Measurements from ENCODE around the gene LOXL3. TPM values are rescaled to one million over a fixed set of nuclear protein-coding genes. Genes with fewer than 3 reads are reported as not detected.
"Not testable (repeated sequence)": the region's sequence is repeated elsewhere in the genome, so short reads cannot be mapped to it uniquely, and the experiment has no call there.

The LOXL3 gene
- total RNA-seq, 2 donors from 2014 or later = 0.20 to 1.5 TPM

GRCh38 chr2:74497777-74498499 is 55.8 kb downstream of the LOXL3 start:
- DNase-seq (ENCODE audit: low spot score in 2 of 2) (no peak), ATAC-seq (peak in 1 of 2 donors; percentile 42)
- H3K27ac Mint-ChIP-seq = peak overlapping the region in 1 of 2 donors; percentile 17
- H3K9me3 Mint-ChIP-seq = no peaks in the 10 kb centered on the region
- peaks cover 7 to 13% of the 10 kb centered on the region in 2 donors for H3K36me3 Mint-ChIP-seq

- Mint-ChIP-seq H3K9me3 (no peaks in the 10 kb centered on the region), H3K27ac (no peak overlapping the region), H3K36me3 (peaks cover 7 to 15% of the 10 kb centered on the region in 2 donors)
- ATAC-seq = no peak
- DNase-seq (ENCODE audit: low spot score in 2 of 2) = no peak
Observed at GRCh38 chr2:74496997-74497776, 56.6 kb downstream of the LOXL3 start.

DNA sequence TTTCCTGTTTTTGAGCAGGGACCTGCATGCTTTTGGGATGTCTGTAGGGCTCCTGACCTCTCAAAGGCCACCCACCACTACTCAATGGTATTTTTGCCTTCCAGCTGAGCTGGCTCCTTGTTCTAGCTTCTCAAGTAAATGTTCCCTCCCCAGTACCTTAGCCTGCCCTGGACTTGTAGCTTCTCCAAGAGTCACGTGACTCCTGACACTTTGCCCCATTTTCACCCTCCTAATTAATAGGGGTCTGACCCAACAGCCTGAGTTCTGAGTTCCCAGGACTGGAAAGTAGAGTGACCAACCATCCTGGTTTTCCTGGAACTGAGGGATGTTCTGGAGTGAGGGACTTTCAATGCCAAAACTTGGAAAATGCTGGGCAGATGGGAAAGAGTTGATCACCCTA is 58.3 kb downstream of the LOXL3 start:
- Mint-ChIP-seq H3K27ac (no peak overlapping the region), H3K9me3 (no peaks in the 10 kb centered on the region), H3K36me3 (peaks cover 7 to 20% of the 10 kb centered on the region in 2 donors)
- no peak for DNase-seq (ENCODE audit: low spot score in 2 of 2)
- ATAC-seq = no peak

GRCh38 chr2:74493546-74493945 is 60.2 kb downstream of the LOXL3 start:
- no peaks in the 10 kb centered on the region for H3K9me3 Mint-ChIP-seq

DNA sequence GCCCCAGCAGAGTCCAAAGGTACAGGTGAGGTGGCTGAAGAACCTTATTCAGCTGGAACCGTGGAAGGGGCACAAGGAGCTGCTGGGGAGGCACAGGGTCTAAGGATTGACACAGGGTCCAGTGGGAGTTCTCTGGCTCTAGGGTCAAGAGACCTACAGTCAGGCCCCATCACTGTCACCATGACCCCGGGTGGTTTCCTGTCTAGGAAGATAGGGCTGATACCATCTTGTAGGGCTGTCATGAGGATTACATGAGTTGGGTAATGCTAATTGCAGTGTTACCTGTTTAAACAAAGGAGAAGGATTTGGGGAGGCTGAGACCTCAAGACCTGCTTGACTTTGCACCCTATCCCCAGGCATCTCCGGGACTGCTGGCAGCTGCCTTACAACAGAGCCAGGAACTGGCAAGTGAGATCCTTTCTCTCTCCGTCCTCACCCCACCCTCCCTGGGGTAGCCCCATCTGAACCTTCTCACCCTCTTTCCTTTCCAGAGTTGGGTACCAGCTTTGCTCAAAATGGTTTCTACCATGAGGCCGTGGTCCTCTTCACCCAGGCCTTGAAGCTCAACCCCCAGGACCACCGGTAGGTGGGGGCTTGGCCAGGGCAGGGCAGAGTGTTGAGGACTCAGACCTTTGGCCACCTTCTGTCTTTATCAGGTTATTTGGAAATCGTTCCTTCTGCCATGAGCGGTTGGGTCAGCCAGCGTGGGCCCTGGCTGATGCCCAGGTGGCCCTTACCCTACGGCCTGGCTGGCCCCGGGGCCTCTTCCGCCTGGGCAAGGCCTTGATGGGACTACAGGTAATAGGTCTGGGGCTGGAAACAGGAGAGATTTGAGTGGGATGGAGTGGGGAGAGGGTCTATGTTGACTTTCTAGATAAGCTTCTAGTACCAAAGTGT is 61.8 kb downstream of the LOXL3 start:
- H3K27ac Mint-ChIP-seq = peak overlapping the region in 1 of 2 donors; percentile 53
- no peak for DNase-seq (ENCODE audit: low spot score in 2 of 2)
- ATAC-seq = no peak
- peaks cover 7 to 27% of the 10 kb centered on the region in 2 donors for H3K36me3 Mint-ChIP-seq
- no peaks in the 10 kb centered on the region for H3K9me3 Mint-ChIP-seq

More at GRCh38 chr2:74493546-74493945, 60.2 kb downstream of the LOXL3 start:
- no peak for ATAC-seq
- H3K27ac Mint-ChIP-seq = peak overlapping the region in 1 of 2 donors; percentile 84
- peaks cover 7 to 27% of the 10 kb centered on the region in 2 donors for H3K36me3 Mint-ChIP-seq
- no peak for DNase-seq (ENCODE audit: low spot score in 2 of 2)

DNA sequence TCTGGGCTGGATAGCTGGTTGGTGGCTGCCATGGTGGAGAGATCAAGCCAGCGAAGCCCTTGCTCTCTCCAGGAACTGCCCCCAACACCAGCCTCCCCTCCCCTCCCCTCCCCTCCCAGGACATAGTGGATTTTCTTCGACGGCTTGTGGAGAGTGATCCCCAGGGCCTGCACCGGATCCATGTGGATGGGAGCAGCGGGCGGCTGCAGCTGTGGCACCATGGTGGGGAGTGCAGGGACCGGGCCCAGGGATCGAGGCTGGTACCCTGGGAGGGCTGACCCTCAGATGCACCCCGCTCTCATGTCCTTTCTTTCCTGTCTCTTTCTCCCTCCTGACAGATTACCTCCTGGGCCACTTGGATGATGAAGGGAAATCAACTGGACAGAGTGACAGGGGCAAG is 63.8 kb downstream of the LOXL3 start:
- peak overlapping the region in 1 of 2 donors; percentile 29 for H3K27ac Mint-ChIP-seq

GRCh38 chr2:74488643-74489481 is 64.9 kb downstream of the LOXL3 start:
- Mint-ChIP-seq H3K9me3 (no peaks in the 10 kb centered on the region), H3K27ac (peak overlapping the region; percentile 12 to 29), H3K36me3 (peaks cover 8 to 23% of the 10 kb centered on the region in 2 donors)
- DNase-seq (ENCODE audit: low spot score in 2 of 2) (no peak), ATAC-seq (no peak)

More for the DNA sequence above, 63.8 kb downstream of the LOXL3 start:
- DNase-seq (ENCODE audit: low spot score in 2 of 2) (no peak), ATAC-seq (no peak)
- H3K36me3 Mint-ChIP-seq = peaks cover 11 to 27% of the 10 kb centered on the region in 2 donors
- H3K9me3 Mint-ChIP-seq = no peaks in the 10 kb centered on the region

DNA sequence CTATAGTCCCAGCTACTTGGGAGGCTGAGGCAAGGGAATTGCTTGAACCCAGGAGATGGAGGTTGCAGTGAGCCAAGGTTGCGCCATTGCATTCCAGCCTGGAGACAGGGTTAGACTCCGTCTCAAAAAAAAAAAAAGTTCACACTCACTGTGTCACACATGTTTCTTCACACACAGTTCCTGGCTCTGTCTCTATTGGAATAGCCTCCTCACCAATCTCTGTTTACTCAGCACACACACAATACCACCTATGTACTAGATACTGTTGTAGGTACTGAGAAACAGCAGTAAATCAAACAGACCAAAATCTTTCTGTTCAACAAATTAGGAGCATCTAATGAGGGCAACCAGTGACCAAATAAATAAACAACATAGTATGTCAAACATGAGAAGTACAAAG is 67.6 kb downstream of the LOXL3 start:
- no peaks in the 10 kb centered on the region for H3K9me3 Mint-ChIP-seq
- ATAC-seq (no peak), DNase-seq (ENCODE audit: low spot score in 2 of 2) (no peak)
- no peak overlapping the region for H3K27ac Mint-ChIP-seq
- H3K36me3 Mint-ChIP-seq = peaks cover 10 to 26% of the 10 kb centered on the region in 2 donors

DNA sequence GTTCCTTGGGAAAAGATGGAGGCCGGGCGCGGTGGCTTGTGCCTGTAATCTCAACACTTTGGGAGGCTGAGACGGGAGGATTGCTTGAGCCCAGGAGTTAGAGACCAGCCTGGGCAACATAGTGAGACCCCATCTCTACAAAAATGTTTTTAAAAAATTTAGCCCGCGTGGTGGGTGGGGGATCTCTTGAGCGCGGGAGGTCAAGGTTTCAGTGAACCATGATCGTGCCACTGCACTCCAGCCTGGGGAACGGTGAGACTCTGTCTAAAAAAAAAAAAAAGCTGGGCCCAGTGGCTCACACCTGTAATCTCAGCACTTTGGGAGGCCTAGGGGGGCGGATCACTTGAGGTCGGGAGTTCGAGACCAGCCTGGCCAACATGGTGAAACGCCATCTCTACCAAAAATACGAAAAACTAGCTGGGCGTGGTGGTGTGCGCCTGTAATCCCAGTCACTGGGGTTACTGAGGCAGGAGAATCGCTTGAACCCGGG is 70.0 kb downstream of the LOXL3 start:
- H3K9me3 Mint-ChIP-seq; DNase-seq (ENCODE audit: low spot score in 2 of 2); ATAC-seq: not testable (repeated sequence)
- Mint-ChIP-seq H3K36me3 (peaks cover 18 to 24% of the 10 kb centered on the region in 2 donors), H3K27ac (peak overlapping the region; percentile 87 to 97)

DNA sequence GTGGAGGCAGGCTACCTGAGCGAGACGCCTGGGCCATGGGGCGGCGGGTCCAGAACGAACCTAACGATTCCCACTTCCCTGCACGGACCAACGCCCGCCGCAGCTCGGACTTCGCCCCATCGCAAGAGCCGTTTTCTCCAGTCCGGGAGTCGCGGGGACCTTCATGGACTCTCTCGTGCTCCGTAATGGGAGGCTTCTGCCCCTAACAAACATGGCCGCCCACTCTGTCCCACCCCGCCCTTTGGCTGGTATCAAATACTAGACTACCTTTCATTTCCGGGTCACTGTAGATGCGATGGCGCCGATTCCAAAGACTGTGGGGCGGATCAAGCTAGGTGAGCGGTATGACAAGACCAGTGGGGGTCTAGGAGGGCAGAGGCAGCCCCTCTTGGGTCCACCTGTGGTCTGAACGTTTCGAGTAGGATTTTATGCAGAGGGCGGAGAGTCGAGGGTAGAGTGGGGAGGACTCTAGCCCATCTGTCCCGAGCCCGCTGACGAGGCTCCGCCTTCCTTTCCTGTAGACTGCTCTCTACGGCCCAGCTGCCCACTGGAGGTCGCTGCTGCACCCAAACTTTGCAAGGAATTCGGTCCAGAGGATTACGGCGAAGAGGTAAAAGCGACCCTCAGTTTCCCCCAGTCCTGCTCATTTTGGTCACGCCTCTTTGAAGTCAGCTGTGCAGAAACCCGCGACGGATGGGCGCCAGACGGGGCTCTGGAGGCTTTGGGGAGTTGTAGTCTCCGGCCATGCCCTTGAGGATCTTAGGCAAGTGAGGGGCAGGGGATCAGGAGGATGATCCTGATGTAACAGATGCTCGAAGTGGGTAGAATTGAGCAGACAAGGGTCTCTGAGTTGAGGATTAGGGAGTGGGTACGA is 70.7 kb downstream of the LOXL3 start, which contains the start of the genes CCDC142 and TTC31:
Gene CCDC142, minus strand, starts transcription at position 198 of the 874 bp plus-strand sequence. Its CDS starts 161 bp downstream, at position 37.
Gene TTC31, plus strand, starts transcription at position 281 of the 874 bp plus-strand sequence. Its CDS starts 15 bp downstream, at position 296.
- H3K9me3 Mint-ChIP-seq = no peaks in the 10 kb centered on the region
- DNase-seq (ENCODE audit: low spot score in 2 of 2) (peak; percentile 89 to 93), ATAC-seq (peak; percentile 93 to 94)
- H3K27ac Mint-ChIP-seq = peak within 1 kb of the TSS; percentile 87 to 97
- H3K36me3 Mint-ChIP-seq = peaks cover 17 to 24% of the 10 kb centered on the region in 2 donors

Other genes with a start within 250 kb of the LOXL3 start
- gene SLC4A5, start 210.5 kb downstream of the LOXL3 start, total RNA-seq = 1 to 10 TPM in 1 of 2 donors, under 1 TPM in 1; 0.89 to 1.6 TPM
- 10 to 100 TPM; 45.6 to 97.1 TPM for gene DCTN1, start 173.6 kb downstream of the LOXL3 start, total RNA-seq
- 1 to 10 TPM; 2.1 to 6.4 TPM for gene C2orf81, start 132.3 kb downstream of the LOXL3 start, total RNA-seq
- 100 to 1,000 TPM in 1 of 2 donors, 10 to 100 TPM in 1; 14.3 to 173 TPM for gene WDR54, start 132.2 kb downstream of the LOXL3 start, total RNA-seq
- 1 to 10 TPM in 1 of 2 donors, under 1 TPM in 1; 0.91 to 4.6 TPM for gene RTKN, start 112.0 kb downstream of the LOXL3 start, total RNA-seq
- 10 to 100 TPM; 26.2 to 50.3 TPM for gene INO80B, start 98.9 kb downstream of the LOXL3 start, total RNA-seq
- 10 to 100 TPM; 33.5 to 58.6 TPM for gene WBP1, start 95.5 kb downstream of the LOXL3 start, total RNA-seq
- 10 to 100 TPM; 61.8 to 64.7 TPM for gene MOGS, start 88.6 kb downstream of the LOXL3 start, total RNA-seq
- 10 to 100 TPM; 82.4 to 99.4 TPM for gene MRPL53, start 81.3 kb downstream of the LOXL3 start, total RNA-seq
- 10 to 100 TPM; 16.4 to 25.3 TPM for gene CCDC142, start 70.9 kb downstream of the LOXL3 start, total RNA-seq
- 10 to 100 TPM; 30.3 to 35.0 TPM for gene TTC31, start 70.9 kb downstream of the LOXL3 start, total RNA-seq
- gene LBX2, start 54.3 kb downstream of the LOXL3 start, total RNA-seq = under 1 TPM; 0.36 to 0.39 TPM
- 10 to 100 TPM; 26.2 to 39.9 TPM for gene PCGF1, start 46.2 kb downstream of the LOXL3 start, total RNA-seq
- under 1 TPM; 0.19 to 0.25 TPM for gene TLX2, start 39.5 kb downstream of the LOXL3 start, total RNA-seq
- gene DQX1, start 27.7 kb downstream of the LOXL3 start, total RNA-seq = 1 to 10 TPM in 1 of 2 donors, under 1 TPM in 1; 0.29 to 2.3 TPM
- 10 to 100 TPM; 42.3 to 97.1 TPM for gene AUP1, start 24.2 kb downstream of the LOXL3 start, total RNA-seq
- gene HTRA2, start 24.0 kb downstream of the LOXL3 start, total RNA-seq = 10 to 100 TPM; 57.5 to 84.4 TPM
- gene DOK1, start 778 bp upstream of the LOXL3 start, total RNA-seq = 10 to 100 TPM; 23.6 to 25.6 TPM
- gene M1AP, start 94.4 kb upstream of the LOXL3 start, total RNA-seq = not detected
- gene SEMA4F, start 100.3 kb upstream of the LOXL3 start, total RNA-seq = 1 to 10 TPM; 4.7 to 4.8 TPM

All from activated naive CD4-positive, alpha-beta T cell treated with anti-CD3 and anti-CD28 coated beads, Interleukin-2, amount 50 U/mL, for 72 hours (primary cell).